GM12891 (cell line): ENCODE results near the gene ANKRD30A.

Experiments
- POLR2A ChIP-seq: IDR thresholded peaks from 2 replicates; pipeline ENCODE4 v1.6.1; 2011; ENCODE audit warnings: low read depth, low read length, control low read depth
- POLR2AphosphoS5 ChIP-seq: IDR thresholded peaks from 2 replicates; pipeline ENCODE4 v1.6.1; 2011; ENCODE audit warnings: low read depth, low read length, control low read depth
- POU2F2 ChIP-seq: IDR thresholded peaks from 2 replicates; pipeline ENCODE4 v1.6.1; 2011; ENCODE audit warnings: low read depth, mild to moderate bottlenecking, control low read depth, low read length, moderate library complexity
- TAF1 ChIP-seq: IDR thresholded peaks from 2 replicates; pipeline ENCODE4 v1.6.1; 2011; ENCODE audit warnings: low read depth, low read length, control low read depth

DNA sequence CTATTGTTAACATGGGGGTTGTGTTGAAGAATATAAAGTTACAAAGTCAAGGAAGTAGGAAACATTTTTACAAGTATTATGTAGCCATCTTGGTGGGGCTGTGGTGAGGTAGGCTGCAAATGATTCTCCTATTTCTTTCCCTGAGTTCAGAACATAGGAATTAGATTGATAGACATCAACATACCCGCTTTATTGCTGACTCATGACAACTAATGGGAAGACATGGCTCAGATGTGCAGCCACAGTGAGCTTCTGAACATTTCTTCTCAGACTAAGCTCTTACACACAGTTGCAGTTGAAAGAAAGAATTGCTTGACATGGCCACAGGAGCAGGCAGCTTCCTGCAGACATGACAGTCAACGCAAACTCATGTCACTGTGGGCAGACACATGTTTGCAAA is 110.7 kb downstream of the ANKRD30A start:
- TF ChIP-seq POLR2A: no peak
- TF ChIP-seq POLR2AphosphoS5: no peak
- TF ChIP-seq POU2F2: no peak
- no peak for TF ChIP-seq TAF1
